ENCODE data around the gene WFIKKN1.
"Not testable (repeated sequence)": the region's sequence is repeated elsewhere in the genome, so short reads cannot be mapped to it uniquely, and the experiment has no call there.

The WFIKKN1 gene

GRCh38 chr16:595094-595528, 35.7 kb upstream of the WFIKKN1 start:
- H3K27ac ChIP-seq (ENCODE audit: low read depth, low read length): no peak overlapping the region
- H3F3A ChIP-seq (ENCODE audit: control insufficient read depth, insufficient read depth): no peaks in the 10 kb centered on the region
- H3K27me3 ChIP-seq (ENCODE audit: control insufficient read depth, low read length): no peaks in the 10 kb centered on the region
- H3K4me1 ChIP-seq (ENCODE audit: control insufficient read depth, low read length): peaks cover 34% of the 10 kb centered on the region
- H4K20me1 ChIP-seq (ENCODE audit: control insufficient read depth, insufficient read depth, low read depth, low read length): peaks cover 4% of the 10 kb centered on the region; the same call in 1 of the 2 replicates
- peaks cover 61% of the 10 kb centered on the region for H3K79me2 ChIP-seq (ENCODE audit: control insufficient read depth, low read length)
- H3K4me2 ChIP-seq (ENCODE audit: low read length): no peak overlapping the region
- H3K36me3 ChIP-seq (ENCODE audit: control insufficient read depth, low read length): peaks cover 4% of the 10 kb centered on the region
- no peaks in the 10 kb centered on the region; the same call in 1 of the 2 replicates for H3K9me3 ChIP-seq (ENCODE audit: control insufficient read depth, insufficient read depth, low read length)
- no peak for TF ChIP-seq EZH2phosphoT487 (IDR thresholded peaks at IDR 0.05; ENCODE audit: borderline replicate concordance, low read length)
- no peaks in the 10 kb centered on the region for H3K9me2 ChIP-seq (replicated peaks; ENCODE audit: control insufficient read depth, low read length)
- no peak overlapping the region for H3K4me3 ChIP-seq (ENCODE audit: low read length)

- Histone ChIP-seq H3K4me1 (ENCODE audit: control insufficient read depth, low read length) (peaks cover 25% of the 10 kb centered on the region), H3K36me3 (ENCODE audit: control insufficient read depth, low read length) (peaks cover 4% of the 10 kb centered on the region)
Measured at GRCh38 chr16:595942-596735, 34.6 kb upstream of the WFIKKN1 start.

GRCh38 chr16:596736-597060, 34.1 kb upstream of the WFIKKN1 start:
- H3K36me3 ChIP-seq (ENCODE audit: control insufficient read depth, low read length): peaks cover 4% of the 10 kb centered on the region
- H3K9me3 ChIP-seq (ENCODE audit: control insufficient read depth, insufficient read depth, low read length): no peaks in the 10 kb centered on the region; the same call in 1 of the 2 replicates
- no peaks in the 10 kb centered on the region for H3F3A ChIP-seq (ENCODE audit: control insufficient read depth, insufficient read depth)
- no peaks in the 10 kb centered on the region for H4K20me1 ChIP-seq (ENCODE audit: control insufficient read depth, insufficient read depth, low read depth, low read length)
- no peaks in the 10 kb centered on the region for H3K9me2 ChIP-seq (replicated peaks; ENCODE audit: control insufficient read depth, low read length)
- TF ChIP-seq CTCF (IDR thresholded peaks at IDR 0.05; ENCODE audit: low read depth, low read length, poor library complexity, severe bottlenecking): no peak
- TF ChIP-seq EZH2phosphoT487 (IDR thresholded peaks at IDR 0.05; ENCODE audit: borderline replicate concordance, low read length): no peak
- H3K4me3 ChIP-seq (ENCODE audit: low read length): no peak overlapping the region
- H3K79me2 ChIP-seq (ENCODE audit: control insufficient read depth, low read length): peaks cover 52% of the 10 kb centered on the region
- H3K27me3 ChIP-seq (ENCODE audit: control insufficient read depth, low read length): no peaks in the 10 kb centered on the region
- H3K4me2 ChIP-seq (ENCODE audit: low read length): no peak overlapping the region
- H3K4me1 ChIP-seq (ENCODE audit: control insufficient read depth, low read length): peaks cover 24% of the 10 kb centered on the region
- no peak overlapping the region for H3K27ac ChIP-seq (ENCODE audit: low read depth, low read length)

More at GRCh38 chr16:595942-596735, 34.6 kb upstream of the WFIKKN1 start:
- TF ChIP-seq EZH2phosphoT487 (IDR thresholded peaks at IDR 0.05; ENCODE audit: borderline replicate concordance, low read length): no peak
- no peak for TF ChIP-seq CTCF (IDR thresholded peaks at IDR 0.05; ENCODE audit: low read depth, low read length, poor library complexity, severe bottlenecking)
- no peaks in the 10 kb centered on the region for H3F3A ChIP-seq (ENCODE audit: control insufficient read depth, insufficient read depth)
- no peaks in the 10 kb centered on the region for H3K9me2 ChIP-seq (replicated peaks; ENCODE audit: control insufficient read depth, low read length)
- H3K27ac ChIP-seq (ENCODE audit: low read depth, low read length): no peak overlapping the region
- H3K79me2 ChIP-seq (ENCODE audit: control insufficient read depth, low read length): peaks cover 53% of the 10 kb centered on the region
- H3K9me3 ChIP-seq (ENCODE audit: control insufficient read depth, insufficient read depth, low read length): no peaks in the 10 kb centered on the region; the same call in 1 of the 2 replicates
- H3K27me3 ChIP-seq (ENCODE audit: control insufficient read depth, low read length): no peaks in the 10 kb centered on the region
- no peak overlapping the region for H3K4me3 ChIP-seq (ENCODE audit: low read length)
- H4K20me1 ChIP-seq (ENCODE audit: control insufficient read depth, insufficient read depth, low read depth, low read length): no peaks in the 10 kb centered on the region; the same call in 1 of the 2 replicates
- H3K4me2 ChIP-seq (ENCODE audit: low read length): no peak overlapping the region

GRCh38 chr16:597655-598054, 33.1 kb upstream of the WFIKKN1 start:
- not testable (repeated sequence) for H3K4me3 ChIP-seq (ENCODE audit: low read length); H3K9me3 ChIP-seq (ENCODE audit: control insufficient read depth, insufficient read depth, low read length); H3K27me3 ChIP-seq (ENCODE audit: control insufficient read depth, low read length); H4K20me1 ChIP-seq (ENCODE audit: control insufficient read depth, insufficient read depth, low read depth, low read length); H3K4me2 ChIP-seq (ENCODE audit: low read length); H3K27ac ChIP-seq (ENCODE audit: low read depth, low read length); H3F3A ChIP-seq (ENCODE audit: control insufficient read depth, insufficient read depth); H3K36me3 ChIP-seq (ENCODE audit: control insufficient read depth, low read length); H3K9me2 ChIP-seq (replicated peaks; ENCODE audit: control insufficient read depth, low read length)
- Histone ChIP-seq H3K79me2 (ENCODE audit: control insufficient read depth, low read length) (peaks cover 42% of the 10 kb centered on the region), H3K4me1 (ENCODE audit: control insufficient read depth, low read length) (peaks cover 14% of the 10 kb centered on the region)
